ENCODE data around the gene CACNA1H.
"Not testable (repeated sequence)": the region's sequence is repeated elsewhere in the genome, so short reads cannot be mapped to it uniquely, and the experiment has no call there.

Gene CACNA1H

GRCh38 chr16:1193825-1194581 is 41.1 kb downstream of the CACNA1H start:
- DNase-seq (ENCODE audit: low read depth): no peak

GRCh38 chr16:1194665-1195392 is 41.9 kb downstream of the CACNA1H start:
- no peak for DNase-seq (ENCODE audit: low read depth)

- DNase-seq (ENCODE audit: low read depth): no peak
Observed at GRCh38 chr16:1195393-1195666, 42.4 kb downstream of the CACNA1H start.

GRCh38 chr16:1196494-1196893 is 43.6 kb downstream of the CACNA1H start:
- no peak for DNase-seq (ENCODE audit: low read depth)

GRCh38 chr16:1197237-1197866 is 44.4 kb downstream of the CACNA1H start:
- DNase-seq (ENCODE audit: low read depth): no peak

- DNase-seq (ENCODE audit: low read depth): no peak
Observed at GRCh38 chr16:1198194-1198593, 45.3 kb downstream of the CACNA1H start.

- not testable (repeated sequence) for DNase-seq (ENCODE audit: low read depth)
Observed at GRCh38 chr16:1198671-1199346, 45.9 kb downstream of the CACNA1H start.

GRCh38 chr16:1199347-1200013 is 46.6 kb downstream of the CACNA1H start:
- DNase-seq (ENCODE audit: low read depth): no peak

- DNase-seq (ENCODE audit: low read depth): no peak
Observed at GRCh38 chr16:1200014-1200627, 47.2 kb downstream of the CACNA1H start.

GRCh38 chr16:1201444-1201843 is 48.5 kb downstream of the CACNA1H start:
- DNase-seq (ENCODE audit: low read depth): no peak

GRCh38 chr16:1202274-1202673 is 49.4 kb downstream of the CACNA1H start:
- no peak for DNase-seq (ENCODE audit: low read depth)

GRCh38 chr16:1204933-1205332 is 52.0 kb downstream of the CACNA1H start:
- no peak for DNase-seq (ENCODE audit: low read depth)

- no peak for DNase-seq (ENCODE audit: low read depth)
Observed at GRCh38 chr16:1206326-1206725, 53.4 kb downstream of the CACNA1H start.

- no peak for DNase-seq (ENCODE audit: low read depth)
Observed at GRCh38 chr16:1206786-1207185, 53.9 kb downstream of the CACNA1H start.

GRCh38 chr16:1208239-1208830 is 55.4 kb downstream of the CACNA1H start:
- no peak for DNase-seq (ENCODE audit: low read depth)

- no peak for DNase-seq (ENCODE audit: low read depth)
Observed at GRCh38 chr16:1209081-1209480, 56.2 kb downstream of the CACNA1H start.

GRCh38 chr16:1210461-1210860 is 57.6 kb downstream of the CACNA1H start:
- DNase-seq (ENCODE audit: low read depth): no peak

- DNase-seq (ENCODE audit: low read depth): no peak
Observed at GRCh38 chr16:1211451-1212268, 58.8 kb downstream of the CACNA1H start.

- DNase-seq (ENCODE audit: low read depth): no peak
Observed at GRCh38 chr16:1212616-1213194, 59.8 kb downstream of the CACNA1H start.

GRCh38 chr16:1213231-1213630 is 60.3 kb downstream of the CACNA1H start:
- no peak for DNase-seq (ENCODE audit: low read depth)
